ENCODE measurements around the gene CPNE5.

GRCh38 chr6:36863670-36864540 is 24.7 kb upstream of the CPNE5 start:
- TF ChIP-seq, protein P1, sequence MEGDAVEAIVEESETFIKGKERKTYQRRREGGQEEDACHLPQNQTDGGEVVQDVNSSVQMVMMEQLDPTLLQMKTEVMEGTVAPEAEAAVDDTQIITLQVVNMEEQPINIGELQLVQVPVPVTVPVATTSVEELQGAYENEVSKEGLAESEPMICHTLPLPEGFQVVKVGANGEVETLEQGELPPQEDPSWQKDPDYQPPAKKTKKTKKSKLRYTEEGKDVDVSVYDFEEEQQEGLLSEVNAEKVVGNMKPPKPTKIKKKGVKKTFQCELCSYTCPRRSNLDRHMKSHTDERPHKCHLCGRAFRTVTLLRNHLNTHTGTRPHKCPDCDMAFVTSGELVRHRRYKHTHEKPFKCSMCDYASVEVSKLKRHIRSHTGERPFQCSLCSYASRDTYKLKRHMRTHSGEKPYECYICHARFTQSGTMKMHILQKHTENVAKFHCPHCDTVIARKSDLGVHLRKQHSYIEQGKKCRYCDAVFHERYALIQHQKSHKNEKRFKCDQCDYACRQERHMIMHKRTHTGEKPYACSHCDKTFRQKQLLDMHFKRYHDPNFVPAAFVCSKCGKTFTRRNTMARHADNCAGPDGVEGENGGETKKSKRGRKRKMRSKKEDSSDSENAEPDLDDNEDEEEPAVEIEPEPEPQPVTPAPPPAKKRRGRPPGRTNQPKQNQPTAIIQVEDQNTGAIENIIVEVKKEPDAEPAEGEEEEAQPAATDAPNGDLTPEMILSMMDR (IDR thresholded peaks at IDR 0.05): no peak
- TF ChIP-seq POLR2A (IDR thresholded peaks at IDR 0.05): no peak

Data from thyroid gland (tissue), 4 donors.